Natural killer cell (primary cell): ENCODE results near the gene VPS13D. TPM values are rescaled to one million over a fixed set of nuclear protein-coding genes. Genes with fewer than 3 reads are reported as not detected.

Source experiments
- ATAC-seq, 3 donors: fragments of 150-1000 bp in 2 of 3; fragments of 200-7000 bp in 1 of 3; cut with Tn5 transposase; 1 replicate in 1 of 3; 2 replicates in 2 of 3; pipeline ENCODE4 v1.10.0; 2021; ENCODE audit warnings: mild to moderate bottlenecking in 2 of 3, moderate library complexity in 2 of 3
- DNase-seq, 2 donors: peaks; one replicate each; pipeline versions ENCODE4 v3.0.0 to v3.0.0-alpha.2; 2013 to 2021; ENCODE audit warnings: mixed read lengths in 1 of 2
- H3K27ac ChIP-seq: one replicate; pipeline ENCODE4 v1.5.1; 2013; ENCODE audit warnings: mild to moderate bottlenecking, low read length
- H3K27me3 ChIP-seq: one replicate; pipeline ENCODE4 v1.6.1; 2013; ENCODE audit warnings: low read length; ENCODE audit not compliant: control insufficient read depth, insufficient read depth
- H3K36me3 ChIP-seq: one replicate; pipeline ENCODE4 v1.6.1; 2013; ENCODE audit warnings: low read length; ENCODE audit not compliant: control insufficient read depth, insufficient read depth
- H3K4me1 ChIP-seq: one replicate; pipeline ENCODE4 v1.6.1; 2013; ENCODE audit warnings: low read length; ENCODE audit not compliant: control insufficient read depth, insufficient read depth
- H3K4me3 ChIP-seq: one replicate; pipeline ENCODE4 v1.5.1; 2013; ENCODE audit warnings: low read length
- H3K9me3 ChIP-seq: one replicate; pipeline ENCODE4 v1.6.1; 2013; ENCODE audit warnings: low read length; ENCODE audit not compliant: control insufficient read depth, insufficient read depth
- H3K27ac Mint-ChIP-seq, 2 donors: one replicate each; pipeline ENCODE4 v1.8.0; 2022; ENCODE audit warnings: mild to moderate bottlenecking in 2 of 2, mixed read lengths in 2 of 2, moderate library complexity in 1 of 2
- H3K27me3 Mint-ChIP-seq, 2 donors: one replicate each; pipeline ENCODE4 v1.8.0; 2022; ENCODE audit warnings: low read depth in 2 of 2, mixed read lengths in 2 of 2
- H3K36me3 Mint-ChIP-seq: one replicate; pipeline ENCODE4 v1.8.0; 2022; ENCODE audit warnings: mixed read lengths
- H3K4me1 Mint-ChIP-seq, 2 donors: one replicate each; pipeline ENCODE4 v1.8.0; 2022; ENCODE audit warnings: mixed read lengths in 2 of 2
- H3K4me3 Mint-ChIP-seq: one replicate; pipeline ENCODE4 v1.8.0; 2022; ENCODE audit warnings: mild to moderate bottlenecking, moderate library complexity, mixed read lengths
- H3K9me3 Mint-ChIP-seq, 2 donors: one replicate each; pipeline ENCODE4 v1.8.0; 2022; ENCODE audit warnings: mixed read lengths in 2 of 2
- WGBS: methylation state at CpG from one replicate; pipeline ENCODE4 v1.1.7; 2013; ENCODE audit warnings: missing lambda C conversion rate; ENCODE audit not compliant: insufficient coverage; 5-methylcytosine and 5-hydroxymethylcytosine counted together
- intact Hi-C: fragments of 100-400 bp; cut with micrococcal nuclease; formaldehyde crosslinking; loops from one replicate; pipeline ENCODE4 v1.14.2; 2022
- total RNA-seq, 4 donors: library from RNA; stranded (reverse); fragments of 120-200 nt in 1 of 4; gene quantifications; one replicate each; pipeline versions ENCODE4 v1.2.3 to v1.2.4, GENCODE V29; 2013 to 2022
- TF ChIP-seq, protein P1 (sequence below): fragments of 200-600 bp; IDR thresholded peaks from one replicate; pipeline ENCODE4 v1.8.0; 2022; ENCODE audit warnings: antibody characterized with exemption

The VPS13D gene
- total RNA-seq, 3 donors from 2014 or later (not counting 1 experiment from before 2014, with no cell fraction given): 66.3 to 94.0 (median 81.7) TPM

DNA sequence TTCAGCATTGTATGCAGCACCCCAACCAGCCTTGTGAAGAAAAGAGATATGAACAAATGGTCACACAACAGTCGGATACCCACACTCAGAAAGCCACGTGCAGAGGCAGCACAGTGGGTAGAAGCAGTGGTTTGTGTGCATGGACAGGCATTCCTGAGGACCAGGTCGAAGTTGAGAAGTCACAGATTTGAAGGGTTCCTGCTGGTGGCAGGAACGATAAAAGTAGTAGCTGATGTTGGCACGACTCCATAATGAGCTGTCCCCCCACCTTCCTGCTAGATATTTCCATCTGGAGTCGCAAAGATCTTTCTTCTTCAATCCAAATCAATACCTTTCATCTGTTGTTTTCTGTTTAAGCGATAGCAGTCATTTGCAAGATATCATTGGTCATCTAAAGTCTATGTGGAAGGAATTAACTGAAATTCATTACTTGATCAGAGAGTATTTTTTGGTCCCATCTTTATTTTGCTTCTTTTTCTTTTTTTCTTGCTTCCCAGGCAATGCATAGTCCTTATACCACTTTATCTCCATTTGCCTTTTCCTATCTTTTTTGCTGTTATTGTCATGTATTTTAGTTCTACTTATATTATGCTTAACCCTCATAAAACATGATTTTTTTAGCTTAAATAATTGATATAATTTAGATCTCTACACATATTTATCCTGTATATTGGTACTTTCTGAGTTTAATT lies 211.7 kb downstream of the VPS13D start:
- H3K36me3 Mint-ChIP-seq: peaks cover 14% of the 10 kb centered on the region
- H3K27me3 Mint-ChIP-seq: no peaks in the 10 kb centered on the region
- Histone ChIP-seq H3K4me3 (no peak overlapping the region), H3K27me3 (no peaks in the 10 kb centered on the region), H3K9me3 (no peaks in the 10 kb centered on the region), H3K36me3 (no peaks in the 10 kb centered on the region), H3K4me1 (peaks cover 53% of the 10 kb centered on the region), H3K27ac (no peak overlapping the region)
- WGBS: 83% methylated on average over 6 of the region's 7 CpGs
- ATAC-seq: no peak
- peaks cover 0 to 2% of the 10 kb centered on the region in 2 donors for H3K9me3 Mint-ChIP-seq
- intact Hi-C loops: no loop called here
- H3K4me3 Mint-ChIP-seq: no peak overlapping the region
- H3K4me1 Mint-ChIP-seq: peaks cover 76 to 78% of the 10 kb centered on the region in 2 donors
- DNase-seq: no peak
- H3K27ac Mint-ChIP-seq: peak overlapping the region; percentile 37 to 80
- TF ChIP-seq, protein P1, sequence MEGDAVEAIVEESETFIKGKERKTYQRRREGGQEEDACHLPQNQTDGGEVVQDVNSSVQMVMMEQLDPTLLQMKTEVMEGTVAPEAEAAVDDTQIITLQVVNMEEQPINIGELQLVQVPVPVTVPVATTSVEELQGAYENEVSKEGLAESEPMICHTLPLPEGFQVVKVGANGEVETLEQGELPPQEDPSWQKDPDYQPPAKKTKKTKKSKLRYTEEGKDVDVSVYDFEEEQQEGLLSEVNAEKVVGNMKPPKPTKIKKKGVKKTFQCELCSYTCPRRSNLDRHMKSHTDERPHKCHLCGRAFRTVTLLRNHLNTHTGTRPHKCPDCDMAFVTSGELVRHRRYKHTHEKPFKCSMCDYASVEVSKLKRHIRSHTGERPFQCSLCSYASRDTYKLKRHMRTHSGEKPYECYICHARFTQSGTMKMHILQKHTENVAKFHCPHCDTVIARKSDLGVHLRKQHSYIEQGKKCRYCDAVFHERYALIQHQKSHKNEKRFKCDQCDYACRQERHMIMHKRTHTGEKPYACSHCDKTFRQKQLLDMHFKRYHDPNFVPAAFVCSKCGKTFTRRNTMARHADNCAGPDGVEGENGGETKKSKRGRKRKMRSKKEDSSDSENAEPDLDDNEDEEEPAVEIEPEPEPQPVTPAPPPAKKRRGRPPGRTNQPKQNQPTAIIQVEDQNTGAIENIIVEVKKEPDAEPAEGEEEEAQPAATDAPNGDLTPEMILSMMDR: no peak

DNA sequence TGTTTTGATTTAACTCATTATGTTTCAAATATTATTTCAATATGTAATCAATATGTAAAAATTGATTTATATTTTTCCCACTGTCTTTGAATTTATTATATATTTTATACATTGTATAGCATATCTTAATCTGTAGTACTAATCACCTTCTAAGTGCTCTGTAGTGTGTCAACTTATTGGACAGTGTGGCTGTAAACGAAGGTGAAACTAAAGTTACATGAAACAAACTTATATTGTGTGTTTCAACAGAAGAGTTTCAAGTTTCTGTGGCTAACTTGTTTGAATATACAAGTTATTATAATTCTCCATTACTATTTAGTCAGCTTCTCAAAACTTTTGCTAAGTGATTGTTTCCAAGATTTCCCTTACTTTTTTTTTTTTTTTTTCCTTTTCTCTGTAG lies 212.4 kb downstream of the VPS13D start:
- peaks cover 14% of the 10 kb centered on the region for H3K36me3 Mint-ChIP-seq

DNA sequence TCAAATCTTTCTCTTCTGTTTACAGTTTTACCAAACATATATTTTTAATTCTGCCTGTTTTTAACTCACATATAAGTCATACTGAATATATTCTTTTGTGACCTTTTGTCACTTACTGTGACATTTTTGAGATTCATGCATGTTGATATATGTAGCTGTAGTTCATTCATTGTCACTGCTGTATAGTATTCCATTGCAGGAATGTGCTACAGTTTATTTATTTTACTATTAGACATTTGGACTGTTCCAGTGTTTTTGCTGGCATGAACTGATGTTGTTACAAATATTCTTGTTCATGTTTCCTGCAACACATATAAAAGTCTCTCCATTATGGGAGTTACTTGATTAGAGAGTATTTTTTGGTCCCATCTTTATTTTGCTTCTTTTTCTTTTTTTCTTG lies 213.3 kb downstream of the VPS13D start:
- Mint-ChIP-seq H3K4me1 (peaks cover 70 to 73% of the 10 kb centered on the region in 2 donors), H3K27me3 (no peaks in the 10 kb centered on the region), H3K4me3 (peak overlapping the region; percentile 67), H3K9me3 (peaks cover 0 to 2% of the 10 kb centered on the region in 2 donors), H3K27ac (peak overlapping the region; percentile 25 to 80), H3K36me3 (peaks cover 14% of the 10 kb centered on the region)
- intact Hi-C loops: no loop called here
- H3K36me3 ChIP-seq: no peaks in the 10 kb centered on the region
- H3K9me3 ChIP-seq: no peaks in the 10 kb centered on the region
- H3K4me3 ChIP-seq: no peak overlapping the region
- peaks cover 39% of the 10 kb centered on the region for H3K4me1 ChIP-seq
- DNase-seq: no peak
- ATAC-seq: no peak
- TF ChIP-seq, protein P1: no peak
- H3K27me3 ChIP-seq: no peaks in the 10 kb centered on the region
- H3K27ac ChIP-seq: no peak overlapping the region

More for the DNA sequence above, 212.4 kb downstream of the VPS13D start:
- Histone ChIP-seq H3K36me3 (no peaks in the 10 kb centered on the region), H3K4me1 (peaks cover 47% of the 10 kb centered on the region), H3K27ac (no peak overlapping the region), H3K27me3 (no peaks in the 10 kb centered on the region), H3K4me3 (no peak overlapping the region), H3K9me3 (no peaks in the 10 kb centered on the region)
- no CpG with 5 or more reads among the region's 1 CpG for WGBS
- DNase-seq (no peak), ATAC-seq (peak in 1 of 3 donors; percentile 14)
- Mint-ChIP-seq H3K9me3 (peaks cover 0 to 2% of the 10 kb centered on the region in 2 donors), H3K4me1 (peaks cover 73 to 75% of the 10 kb centered on the region in 2 donors), H3K27ac (peak overlapping the region; percentile 25 to 80), H3K4me3 (no peak overlapping the region), H3K27me3 (no peaks in the 10 kb centered on the region)
- TF ChIP-seq, protein P1: no peak
- intact Hi-C loops: no loop called here
